Skeletal muscle tissue (tissue), 4 donors: ENCODE results near the gene HNRNPC. TPM values are rescaled to one million over a fixed set of nuclear protein-coding genes. Genes with fewer than 3 reads are reported as not detected.

Experiments used
- H3K27ac ChIP-seq: one replicate; pipeline ENCODE4 v1.7.0; 2013; ENCODE audit warnings: mild to moderate bottlenecking, low read depth, low read length, inconsistent platforms
- H3K27me3 ChIP-seq, 3 donors: one replicate each; pipeline ENCODE4 v1.7.0; 2013; ENCODE audit warnings: low read length in 3 of 3; ENCODE audit not compliant: control insufficient read depth in 3 of 3, insufficient read depth in 3 of 3
- H3K36me3 ChIP-seq, 3 donors: one replicate each; pipeline ENCODE4 v1.7.0; 2013; ENCODE audit warnings: low read length in 3 of 3; ENCODE audit not compliant: control insufficient read depth in 3 of 3, insufficient read depth in 3 of 3
- H3K4me1 ChIP-seq, 3 donors: one replicate each; pipeline ENCODE4 v1.7.0; 2013; ENCODE audit warnings: low read length in 3 of 3, mild to moderate bottlenecking in 3 of 3; ENCODE audit not compliant: control insufficient read depth in 3 of 3, insufficient read depth in 3 of 3
- H3K4me3 ChIP-seq, 3 donors: one replicate each; pipeline ENCODE4 v1.7.0; 2013; ENCODE audit warnings: low read length in 3 of 3
- H3K9ac ChIP-seq, 3 donors: one replicate each; pipeline ENCODE4 v1.7.0; 2013; ENCODE audit warnings: low read length in 3 of 3, mild to moderate bottlenecking in 3 of 3, moderate library complexity in 2 of 3, low read depth in 1 of 3
- H3K9me3 ChIP-seq, 3 donors: one replicate each; pipeline ENCODE4 v1.7.0; 2013; ENCODE audit warnings: low read length in 3 of 3; ENCODE audit not compliant: control insufficient read depth in 3 of 3
- total RNA-seq: library from RNA; depleted of rRNA; stranded (reverse); fragments of >200 nt; gene quantifications from one replicate; pipeline ENCODE4 v1.2.3, GENCODE V29; 2014
- donor health status: Osteomylitis.

Gene HNRNPC
- total RNA-seq, 1 donor from 2014 or later = 440 TPM

DNA sequence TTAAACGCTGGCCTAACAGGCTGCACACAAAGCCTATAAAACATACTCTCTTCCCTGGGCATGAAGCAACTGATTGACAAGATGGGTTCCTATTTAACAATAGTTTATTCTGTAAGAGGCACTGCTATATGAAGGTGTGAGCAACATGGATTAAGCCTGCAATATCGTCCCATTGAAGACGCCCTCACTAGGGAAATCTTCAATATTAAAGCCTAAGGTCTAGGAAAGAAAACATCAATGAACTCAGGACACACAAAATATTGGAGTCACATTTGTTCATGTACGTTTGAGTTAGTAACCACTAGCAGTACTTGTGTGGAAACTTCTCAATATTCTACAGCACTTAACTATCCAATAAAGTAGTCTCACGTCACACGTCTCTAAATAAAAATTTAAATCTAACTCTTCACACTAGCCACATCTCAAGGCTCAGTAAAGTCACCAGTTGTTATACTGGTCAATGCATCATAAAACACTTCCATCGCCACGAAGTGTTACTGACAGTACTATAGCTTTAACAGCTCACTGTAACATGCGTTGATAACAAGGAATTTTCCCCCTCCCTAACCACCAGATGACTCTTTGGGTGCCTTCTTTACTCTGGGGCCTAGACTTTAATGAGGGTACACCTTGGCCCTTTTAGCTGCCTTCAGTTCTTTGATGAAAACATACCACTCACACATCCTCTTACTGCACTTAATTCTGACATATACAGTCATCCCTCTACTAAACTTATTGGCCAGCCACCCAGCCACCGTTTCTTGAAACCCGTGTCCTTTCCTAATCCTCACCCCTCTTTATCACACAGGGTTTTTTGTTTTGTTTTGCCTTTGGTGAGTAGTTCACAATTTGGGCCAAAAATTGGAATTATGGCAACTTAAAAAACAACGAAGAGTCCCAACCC, 63.3 kb downstream of the HNRNPC start:
- H3K4me1 ChIP-seq = peaks cover 0 to 7% (median 3%) of the 10 kb centered on the region in 3 donors
- H3K27me3 ChIP-seq = no peaks in the 10 kb centered on the region
- no peak overlapping the region for H3K9ac ChIP-seq
- no peak overlapping the region for H3K4me3 ChIP-seq
- no peak overlapping the region for H3K27ac ChIP-seq
- peaks cover 12 to 35% (median 29%) of the 10 kb centered on the region in 3 donors for H3K36me3 ChIP-seq
- no peaks in the 10 kb centered on the region for H3K9me3 ChIP-seq

DNA sequence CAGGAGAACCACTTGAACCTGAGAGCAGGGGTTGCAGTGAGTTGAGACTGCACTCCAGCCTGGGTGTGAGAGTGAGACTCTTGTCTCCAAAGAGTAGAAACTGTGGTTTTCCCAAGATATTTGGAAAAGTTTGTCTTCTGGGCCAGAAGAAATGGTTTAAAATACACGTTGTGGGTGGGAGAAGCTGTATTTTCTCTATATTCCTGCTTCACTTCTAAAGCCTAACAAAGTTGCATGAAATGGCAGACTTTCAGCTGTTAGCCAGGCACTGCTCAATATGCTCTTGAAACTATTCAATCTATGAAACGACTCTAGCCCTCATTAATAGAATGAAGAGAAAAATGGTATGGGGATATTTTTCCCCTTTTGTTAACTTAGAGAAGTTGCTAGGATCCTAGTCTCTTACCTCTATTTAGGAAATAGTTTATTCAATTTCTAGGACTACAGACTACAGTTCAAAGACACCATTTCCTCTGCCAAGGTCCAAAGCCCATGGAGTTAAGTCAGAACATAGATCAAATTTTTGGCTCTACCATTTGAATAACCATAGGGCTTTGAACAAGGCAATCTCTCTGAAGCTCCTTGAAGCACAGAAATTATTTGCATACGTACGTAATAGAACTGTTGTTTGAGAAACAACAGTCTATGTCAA, 64.1 kb downstream of the HNRNPC start:
- Histone ChIP-seq H3K27me3 (no peaks in the 10 kb centered on the region), H3K9me3 (no peaks in the 10 kb centered on the region), H3K27ac (no peak overlapping the region), H3K4me1 (peaks cover 0 to 7% (median 3%) of the 10 kb centered on the region in 3 donors), H3K9ac (no peak overlapping the region), H3K4me3 (no peak overlapping the region), H3K36me3 (peaks cover 11 to 33% (median 28%) of the 10 kb centered on the region in 3 donors)

GRCh38 chr14:21204167-21205025, 64.8 kb downstream of the HNRNPC start:
- no peak overlapping the region for H3K9ac ChIP-seq
- no peak overlapping the region for H3K27ac ChIP-seq
- no peaks in the 10 kb centered on the region for H3K9me3 ChIP-seq
- no peaks in the 10 kb centered on the region for H3K27me3 ChIP-seq
- H3K4me3 ChIP-seq = no peak overlapping the region
- H3K36me3 ChIP-seq = peaks cover 6 to 26% (median 20%) of the 10 kb centered on the region in 3 donors
- H3K4me1 ChIP-seq = peaks cover 0 to 7% (median 3%) of the 10 kb centered on the region in 3 donors

DNA sequence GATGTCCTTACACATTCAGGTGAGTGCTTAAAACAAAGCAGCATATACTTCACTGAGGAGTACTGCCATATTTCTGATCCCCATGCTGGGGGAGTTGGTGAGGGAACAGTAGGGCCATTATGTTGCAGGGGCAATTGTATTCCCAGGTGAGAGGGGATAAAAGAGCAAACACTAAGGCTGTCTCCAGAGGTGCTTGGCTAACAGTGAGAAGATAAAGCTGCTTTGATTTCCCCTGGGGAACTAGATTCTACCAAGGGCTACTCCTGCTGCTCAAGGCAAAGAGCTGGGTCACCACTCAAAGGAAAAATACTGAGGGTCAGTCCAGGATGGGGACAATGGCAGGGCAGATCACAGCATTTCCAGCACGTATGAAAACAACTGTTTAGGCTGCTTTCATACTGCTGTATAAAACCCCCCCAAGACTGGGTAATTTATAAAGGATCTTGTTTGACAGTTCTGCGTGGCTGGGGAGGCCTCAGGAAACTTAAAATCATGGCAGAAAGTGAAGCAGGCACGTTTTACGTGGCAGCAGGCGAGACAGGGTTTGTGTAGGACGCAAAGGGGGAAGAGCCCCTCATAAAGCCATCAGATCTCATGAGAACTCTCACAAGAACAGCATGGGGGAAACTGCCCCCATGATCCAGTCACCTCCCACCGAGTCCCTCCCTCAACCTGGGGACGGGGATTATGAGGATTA, 65.6 kb downstream of the HNRNPC start:
- Histone ChIP-seq H3K9ac (no peak overlapping the region), H3K27me3 (no peaks in the 10 kb centered on the region), H3K4me3 (no peak overlapping the region), H3K4me1 (peaks cover 0 to 7% (median 3%) of the 10 kb centered on the region in 3 donors), H3K27ac (no peak overlapping the region), H3K9me3 (no peaks in the 10 kb centered on the region), H3K36me3 (peaks cover 1 to 19% (median 15%) of the 10 kb centered on the region in 3 donors)

DNA sequence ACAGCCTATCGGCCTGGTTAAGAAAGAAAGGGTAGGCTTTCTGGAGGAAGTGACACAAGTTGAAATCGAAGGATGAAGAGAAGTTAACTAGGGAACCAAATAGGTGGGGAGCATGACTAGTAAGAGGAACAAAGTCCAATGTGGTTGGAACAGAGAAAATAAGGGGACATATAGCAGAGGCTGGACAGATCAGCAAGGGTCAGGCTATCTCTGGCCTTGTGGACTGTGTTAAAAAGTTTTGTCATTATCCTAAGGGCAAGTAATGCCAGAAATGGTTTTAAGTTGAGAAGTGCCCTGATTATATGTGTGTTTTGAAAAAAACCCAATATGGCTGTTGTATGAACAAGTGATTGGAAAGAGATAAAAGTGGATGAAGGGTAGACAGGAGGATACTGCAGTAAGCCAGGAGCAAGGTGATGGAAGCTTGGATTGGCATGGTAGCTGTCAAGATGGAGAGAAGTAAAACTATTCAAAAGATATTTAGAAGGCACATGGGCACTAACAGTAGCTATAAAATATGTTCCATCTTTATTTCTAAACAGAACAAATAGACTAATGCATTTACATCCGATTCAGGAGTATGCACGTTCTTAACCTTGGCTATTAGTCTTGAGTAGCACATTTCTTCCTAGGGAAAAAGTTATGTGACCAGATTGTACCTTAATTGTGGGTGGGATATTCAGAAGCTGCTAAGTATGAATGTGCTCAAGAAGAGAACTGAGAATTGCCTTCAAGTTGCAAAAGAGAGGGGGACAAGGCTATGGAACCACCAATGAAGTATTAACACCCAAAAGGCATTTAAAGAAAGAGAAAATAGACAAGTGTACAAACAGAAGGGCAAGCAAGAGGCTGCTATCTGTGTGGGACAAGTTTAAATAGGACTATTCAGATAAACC, 66.5 kb downstream of the HNRNPC start:
- no peaks in the 10 kb centered on the region for H3K27me3 ChIP-seq
- no peaks in the 10 kb centered on the region for H3K9me3 ChIP-seq
- no peak overlapping the region for H3K4me3 ChIP-seq
- no peak overlapping the region for H3K27ac ChIP-seq
- H3K4me1 ChIP-seq = peaks cover 0 to 7% (median 3%) of the 10 kb centered on the region in 3 donors
- no peak overlapping the region for H3K9ac ChIP-seq
- peaks cover 0 to 10% (median 9%) of the 10 kb centered on the region in 3 donors for H3K36me3 ChIP-seq

GRCh38 chr14:21201732-21202462, 67.3 kb downstream of the HNRNPC start:
- Histone ChIP-seq H3K9me3 (peaks cover 0 to 2% (median 0%) of the 10 kb centered on the region in 3 donors), H3K9ac (no peak overlapping the region), H3K4me3 (no peak overlapping the region), H3K4me1 (peaks cover 0 to 7% (median 3%) of the 10 kb centered on the region in 3 donors), H3K27me3 (no peaks in the 10 kb centered on the region), H3K27ac (no peak overlapping the region), H3K36me3 (peaks cover 0 to 6% (median 4%) of the 10 kb centered on the region in 3 donors)

DNA sequence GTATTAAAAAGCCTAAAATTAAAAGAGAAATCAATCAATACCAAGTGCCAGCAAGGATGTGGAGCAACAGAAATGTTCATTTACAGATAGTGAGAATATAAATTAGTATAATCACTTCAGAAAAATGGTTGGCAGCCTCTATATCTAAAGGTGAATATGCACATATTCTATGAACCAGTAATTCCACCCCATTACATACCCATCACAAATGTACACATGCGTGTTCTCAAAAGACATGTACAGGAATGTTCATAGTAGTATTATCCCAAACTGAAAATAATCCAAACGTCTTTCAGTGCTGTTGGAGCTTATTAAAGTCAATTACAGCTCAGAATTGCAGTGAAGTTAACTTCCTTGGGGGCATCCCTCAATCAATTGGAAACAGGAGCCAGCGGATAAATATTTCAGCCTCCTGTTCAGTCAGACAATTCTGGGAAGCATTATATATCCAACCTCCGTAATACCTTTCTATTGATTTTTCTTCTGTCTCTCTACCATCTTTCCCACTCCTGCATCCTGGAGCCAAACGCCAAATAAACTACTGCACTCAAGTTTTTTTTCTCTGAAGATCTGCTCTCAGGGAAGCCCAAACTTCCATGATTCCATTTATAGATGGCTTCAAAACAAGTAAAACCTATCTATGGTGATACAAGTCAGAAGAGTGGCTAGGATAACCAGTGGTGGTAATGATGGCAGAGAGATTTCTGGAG, 68.3 kb downstream of the HNRNPC start:
- Histone ChIP-seq H3K27me3 (no peaks in the 10 kb centered on the region), H3K4me1 (peaks cover 0 to 3% (median 3%) of the 10 kb centered on the region in 3 donors), H3K27ac (no peak overlapping the region), H3K4me3 (no peak overlapping the region), H3K9ac (no peak overlapping the region), H3K9me3 (peaks cover 0 to 2% (median 0%) of the 10 kb centered on the region in 3 donors), H3K36me3 (peaks cover 0 to 4% (median 3%) of the 10 kb centered on the region in 3 donors)
